Parathyroid adenoma (tissue), 2 donors: ENCODE results near the gene CLDN34.

Experiments used
- H2AFZ ChIP-seq: fragments of 300-600 bp; sonication (generic); one replicate; pipeline ENCODE4 v1.7.0; 2017; ENCODE audit warnings: antibody characterized with exemption, mild to moderate bottlenecking
- H3K27ac ChIP-seq: fragments of 300-600 bp; sonication (generic); one replicate; pipeline ENCODE4 v1.7.0; 2017
- H3K27me3 ChIP-seq: fragments of 300-600 bp; sonication (generic); one replicate; pipeline ENCODE4 v1.7.0; 2017; ENCODE audit warnings: low read length; ENCODE audit not compliant: control insufficient read depth, insufficient read depth
- H3K36me3 ChIP-seq: fragments of 300-600 bp; sonication (generic); one replicate; pipeline ENCODE4 v1.7.0; 2017; ENCODE audit warnings: low read length; ENCODE audit not compliant: control insufficient read depth, insufficient read depth
- H3K4me1 ChIP-seq: fragments of 300-600 bp; sonication (generic); one replicate; pipeline ENCODE4 v1.7.0; 2017; ENCODE audit warnings: control low read depth
- H3K4me2 ChIP-seq: fragments of 300-600 bp; sonication (generic); one replicate; pipeline ENCODE4 v1.7.0; 2017; ENCODE audit warnings: low read length
- H3K4me3 ChIP-seq: fragments of 300-600 bp; sonication (generic); one replicate; pipeline ENCODE4 v1.7.0; 2017; ENCODE audit warnings: low read depth, low read length
- H3K79me2 ChIP-seq: fragments of 300-600 bp; sonication (generic); one replicate; pipeline ENCODE4 v1.7.0; 2017; ENCODE audit warnings: control low read depth
- H3K9ac ChIP-seq: fragments of 300-600 bp; sonication (generic); one replicate; pipeline ENCODE4 v1.7.0; 2017; ENCODE audit warnings: mild to moderate bottlenecking
- H3K9me3 ChIP-seq: fragments of 300-600 bp; sonication (generic); one replicate; pipeline ENCODE4 v1.7.0; 2017; ENCODE audit warnings: low read length; ENCODE audit not compliant: control insufficient read depth
- TF ChIP-seq, protein P1 (sequence below): fragments of 300-600 bp; sonication (generic); IDR thresholded peaks from one replicate; pipeline ENCODE4 v1.7.0; 2017; ENCODE audit warnings: antibody characterized with exemption, mild to moderate bottlenecking
- donor health status: primary hyperparathyroidism.

CLDN34 gene

GRCh38 chrX:10006086-10006485 lies 38.9 kb downstream of the CLDN34 start:
- Histone ChIP-seq H3K4me2 (no peak overlapping the region), H3K27ac (no peak overlapping the region), H3K9me3 (no peaks in the 10 kb centered on the region), H2AFZ (no peak overlapping the region), H3K4me1 (peaks cover 2% of the 10 kb centered on the region), H3K9ac (no peak overlapping the region), H3K79me2 (no peaks in the 10 kb centered on the region), H3K36me3 (no peaks in the 10 kb centered on the region), H3K27me3 (no peaks in the 10 kb centered on the region), H3K4me3 (no peak overlapping the region)
- TF ChIP-seq, protein P1, sequence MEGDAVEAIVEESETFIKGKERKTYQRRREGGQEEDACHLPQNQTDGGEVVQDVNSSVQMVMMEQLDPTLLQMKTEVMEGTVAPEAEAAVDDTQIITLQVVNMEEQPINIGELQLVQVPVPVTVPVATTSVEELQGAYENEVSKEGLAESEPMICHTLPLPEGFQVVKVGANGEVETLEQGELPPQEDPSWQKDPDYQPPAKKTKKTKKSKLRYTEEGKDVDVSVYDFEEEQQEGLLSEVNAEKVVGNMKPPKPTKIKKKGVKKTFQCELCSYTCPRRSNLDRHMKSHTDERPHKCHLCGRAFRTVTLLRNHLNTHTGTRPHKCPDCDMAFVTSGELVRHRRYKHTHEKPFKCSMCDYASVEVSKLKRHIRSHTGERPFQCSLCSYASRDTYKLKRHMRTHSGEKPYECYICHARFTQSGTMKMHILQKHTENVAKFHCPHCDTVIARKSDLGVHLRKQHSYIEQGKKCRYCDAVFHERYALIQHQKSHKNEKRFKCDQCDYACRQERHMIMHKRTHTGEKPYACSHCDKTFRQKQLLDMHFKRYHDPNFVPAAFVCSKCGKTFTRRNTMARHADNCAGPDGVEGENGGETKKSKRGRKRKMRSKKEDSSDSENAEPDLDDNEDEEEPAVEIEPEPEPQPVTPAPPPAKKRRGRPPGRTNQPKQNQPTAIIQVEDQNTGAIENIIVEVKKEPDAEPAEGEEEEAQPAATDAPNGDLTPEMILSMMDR: no peak

GRCh38 chrX:10006770-10007169 lies 39.6 kb downstream of the CLDN34 start:
- Histone ChIP-seq H3K9ac (no peak overlapping the region), H3K4me2 (no peak overlapping the region), H3K9me3 (no peaks in the 10 kb centered on the region), H3K79me2 (no peaks in the 10 kb centered on the region), H2AFZ (no peak overlapping the region), H3K36me3 (no peaks in the 10 kb centered on the region), H3K4me1 (peaks cover 2% of the 10 kb centered on the region), H3K4me3 (no peak overlapping the region), H3K27ac (no peak overlapping the region), H3K27me3 (no peaks in the 10 kb centered on the region)
- TF ChIP-seq, protein P1: no peak

GRCh38 chrX:10007621-10008020 lies 40.5 kb downstream of the CLDN34 start:
- TF ChIP-seq, protein P1: no peak
- no peak overlapping the region for H3K27ac ChIP-seq
- no peak overlapping the region for H2AFZ ChIP-seq
- H3K4me3 ChIP-seq: no peak overlapping the region
- no peaks in the 10 kb centered on the region for H3K27me3 ChIP-seq
- peaks cover 2% of the 10 kb centered on the region for H3K4me1 ChIP-seq
- no peak overlapping the region for H3K4me2 ChIP-seq
- no peak overlapping the region for H3K9ac ChIP-seq
- no peaks in the 10 kb centered on the region for H3K36me3 ChIP-seq
- H3K9me3 ChIP-seq: no peaks in the 10 kb centered on the region
- no peaks in the 10 kb centered on the region for H3K79me2 ChIP-seq

GRCh38 chrX:10008483-10009056 lies 41.4 kb downstream of the CLDN34 start:
- Histone ChIP-seq H3K4me2 (no peak overlapping the region), H3K27ac (no peak overlapping the region), H3K79me2 (no peaks in the 10 kb centered on the region), H3K36me3 (no peaks in the 10 kb centered on the region), H2AFZ (no peak overlapping the region), H3K4me3 (no peak overlapping the region), H3K27me3 (no peaks in the 10 kb centered on the region), H3K9ac (no peak overlapping the region), H3K4me1 (peaks cover 2% of the 10 kb centered on the region), H3K9me3 (no peaks in the 10 kb centered on the region)
- TF ChIP-seq, protein P1: no peak

DNA sequence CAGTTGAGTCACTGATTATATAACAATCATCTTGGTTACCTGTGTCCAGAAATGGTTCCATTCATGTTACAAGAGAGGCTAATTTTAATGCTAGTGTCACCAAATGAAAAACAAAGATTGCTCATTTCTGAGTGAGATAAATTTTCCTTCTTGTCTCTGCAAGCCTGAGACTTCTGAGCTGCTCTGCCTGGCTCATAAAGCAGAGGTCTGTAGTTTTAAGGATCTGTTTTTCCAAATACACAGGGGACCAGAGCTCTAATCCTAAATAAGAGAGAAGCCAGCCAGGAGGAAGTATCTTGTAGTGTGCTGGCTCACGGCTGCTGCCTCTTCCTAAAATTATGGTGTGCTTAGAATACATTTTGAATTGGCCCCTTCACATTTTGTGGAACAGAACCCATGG lies 42.6 kb downstream of the CLDN34 start:
- Histone ChIP-seq H3K9ac (no peak overlapping the region), H3K79me2 (no peaks in the 10 kb centered on the region), H3K27me3 (no peaks in the 10 kb centered on the region), H3K27ac (no peak overlapping the region), H3K4me2 (no peak overlapping the region), H3K36me3 (no peaks in the 10 kb centered on the region), H3K4me1 (no peaks in the 10 kb centered on the region), H3K9me3 (no peaks in the 10 kb centered on the region), H3K4me3 (no peak overlapping the region), H2AFZ (no peak overlapping the region)
- TF ChIP-seq, protein P1: no peak
